ENCODE measurements around the gene RALB.

The RALB gene

GRCh38 chr2:120252225-120253020 lies at the start of gene RALB:
TSS of gene RALB (plus strand) at chr2:120252852. CDS start at chr2:120278665, 25,813 bp downstream.
- DNase-seq: peak; percentile 97

DNA sequence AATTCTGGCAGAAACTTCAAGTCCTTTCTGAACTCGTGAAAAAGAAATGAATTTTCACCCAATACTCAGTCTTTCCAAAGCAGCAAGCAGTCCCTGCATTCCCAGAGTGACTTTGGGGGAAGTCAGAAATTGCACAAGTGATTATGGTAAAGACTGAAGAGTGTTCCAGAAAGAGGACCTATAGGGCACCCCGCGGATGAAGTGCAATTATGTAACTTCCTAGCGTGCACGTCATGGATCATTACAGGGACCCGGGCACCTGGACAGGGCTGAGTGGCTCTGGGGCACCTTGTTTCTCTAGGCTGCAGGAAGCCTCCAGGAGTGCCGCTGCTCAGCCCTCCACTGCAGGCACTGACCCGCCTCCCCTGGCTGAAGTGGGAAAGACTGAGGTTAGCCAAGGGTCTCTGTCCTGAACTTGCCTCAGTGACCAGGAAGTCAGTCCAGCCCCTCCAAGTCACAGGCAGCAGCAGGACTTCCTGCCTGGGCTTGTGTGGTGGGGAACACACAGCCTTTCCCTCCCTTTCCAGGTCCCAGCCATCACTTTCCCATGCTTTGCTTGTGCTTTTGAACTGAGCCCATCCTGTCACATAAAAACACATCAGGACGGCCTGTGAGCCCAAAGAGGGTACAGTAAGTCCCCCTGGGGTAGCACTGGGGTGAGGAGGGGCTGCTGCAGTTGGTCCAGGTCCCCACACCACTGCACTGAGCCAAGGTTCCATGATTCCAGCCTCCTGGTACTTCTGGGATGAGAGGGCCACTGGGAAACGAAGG lies 49.2 kb upstream of the RALB start:
- DNase-seq: no peak

DNA sequence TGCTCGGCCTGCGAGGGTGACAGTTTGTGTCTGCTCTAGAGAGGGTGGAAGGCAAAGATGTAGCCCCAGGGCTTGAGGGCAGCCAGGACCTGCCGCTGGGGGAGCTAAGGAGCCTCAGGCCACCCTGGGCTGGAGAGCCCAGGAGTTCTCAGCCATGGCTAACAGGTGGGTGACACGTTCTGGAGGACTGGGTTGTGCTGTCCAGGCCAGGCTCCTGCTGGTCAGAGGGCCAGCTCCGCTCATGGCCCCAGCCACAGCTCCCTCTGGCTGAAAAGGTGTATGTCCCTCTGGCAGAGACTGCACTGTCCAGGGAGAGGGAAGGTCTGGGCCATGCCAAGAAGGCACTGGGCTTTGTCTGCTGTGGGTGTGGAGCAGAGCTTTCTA lies 48.6 kb upstream of the RALB start:
- no peak for DNase-seq

GRCh38 chr2:120204417-120204816 lies 48.2 kb upstream of the RALB start:
- no peak for DNase-seq

GRCh38 chr2:120204945-120205670 lies 47.5 kb upstream of the RALB start:
- DNase-seq: no peak

GRCh38 chr2:120206022-120206581 lies 46.5 kb upstream of the RALB start:
- no peak for DNase-seq

GRCh38 chr2:120208381-120209353 lies 44.0 kb upstream of the RALB start:
- DNase-seq: no peak

GRCh38 chr2:120209427-120210269 lies 43.0 kb upstream of the RALB start:
- no peak for DNase-seq

- DNase-seq: no peak
Observed at GRCh38 chr2:120210270-120210693, 42.4 kb upstream of the RALB start.

- DNase-seq: no peak
Observed at GRCh38 chr2:120218181-120218580, 34.5 kb upstream of the RALB start.

GRCh38 chr2:120219291-120219690 lies 33.4 kb upstream of the RALB start:
- no peak for DNase-seq

DNA sequence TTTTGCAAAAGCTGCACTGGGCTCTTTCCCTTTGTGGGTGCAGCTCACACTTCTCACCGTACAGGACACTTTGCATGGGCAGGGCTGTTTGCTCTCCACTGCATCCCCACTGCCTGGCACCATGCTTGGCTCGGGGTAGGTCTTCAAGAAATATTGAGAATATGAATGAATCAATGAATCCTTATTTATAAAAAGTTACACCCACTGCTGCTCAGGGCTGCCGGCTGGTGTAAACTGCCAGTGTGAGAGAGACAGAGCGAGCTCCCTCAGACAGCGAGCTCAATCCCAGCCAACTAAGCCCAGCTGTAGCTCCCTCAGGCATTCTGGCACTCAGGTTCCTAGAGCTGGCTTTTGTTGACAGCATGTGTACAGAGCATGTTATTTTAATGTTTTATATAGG lies 32.9 kb upstream of the RALB start:
- no peak for DNase-seq

DNA sequence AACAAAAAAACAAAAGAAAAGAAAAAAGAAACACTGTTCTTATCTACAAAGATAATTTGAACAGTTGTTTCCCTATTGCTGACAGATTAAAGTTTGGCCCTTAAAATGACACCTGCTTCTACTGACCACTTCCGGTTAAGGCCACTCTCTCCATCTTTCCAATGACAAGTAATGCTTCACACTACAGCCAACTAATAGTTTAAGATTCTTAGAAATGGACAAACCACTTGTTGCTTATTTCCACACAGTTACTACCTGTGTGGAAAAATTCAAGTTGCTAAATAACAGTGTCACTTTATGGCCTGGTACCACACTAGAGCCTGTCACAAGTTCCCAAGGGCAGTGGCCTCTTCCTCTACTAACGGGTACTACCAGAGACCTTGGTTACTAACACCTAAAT lies 31.9 kb upstream of the RALB start:
- no peak for DNase-seq

- DNase-seq: no peak
Observed at GRCh38 chr2:120221616-120222015, 31.0 kb upstream of the RALB start.

DNA sequence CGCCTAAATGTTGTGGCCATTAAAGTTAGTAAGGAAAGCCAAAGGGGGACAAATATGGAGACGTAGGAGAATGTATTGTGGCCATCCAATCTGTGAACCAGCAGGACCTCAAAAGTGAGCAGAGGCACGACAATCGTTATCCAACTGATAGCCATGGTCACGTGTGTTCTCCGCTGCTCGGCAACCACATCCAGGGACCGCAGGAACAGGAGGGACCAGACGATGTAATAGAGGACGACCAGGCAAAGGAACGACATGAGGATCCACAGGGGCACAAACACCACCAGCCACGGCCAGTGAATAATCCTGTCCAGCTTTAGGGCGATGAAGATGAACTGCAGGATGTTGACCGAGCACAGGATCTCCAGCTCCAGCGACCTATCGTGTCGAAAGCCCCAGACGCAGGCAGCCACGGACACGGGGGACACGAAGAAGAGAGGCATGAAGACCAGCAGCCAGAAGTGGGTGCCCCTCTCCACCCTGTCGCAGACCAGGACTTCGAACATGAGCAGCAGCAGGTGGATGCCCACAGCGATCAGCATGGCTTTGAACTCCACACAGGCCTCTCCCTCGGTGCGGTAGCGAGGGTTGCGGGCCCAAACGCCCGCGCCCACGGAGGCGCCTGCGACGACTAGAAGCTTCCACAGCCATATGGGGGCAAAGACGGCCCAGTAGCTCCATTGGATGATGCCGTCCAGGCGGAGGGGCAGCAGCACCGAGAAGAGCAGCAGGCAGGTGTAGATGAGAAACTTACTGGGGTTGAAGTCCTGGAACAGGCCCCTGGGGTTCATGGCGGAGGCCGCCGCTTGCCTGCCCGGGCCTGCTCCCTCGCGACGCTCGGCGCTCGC lies 30.2 kb upstream of the RALB start:
- no peak for DNase-seq

DNA sequence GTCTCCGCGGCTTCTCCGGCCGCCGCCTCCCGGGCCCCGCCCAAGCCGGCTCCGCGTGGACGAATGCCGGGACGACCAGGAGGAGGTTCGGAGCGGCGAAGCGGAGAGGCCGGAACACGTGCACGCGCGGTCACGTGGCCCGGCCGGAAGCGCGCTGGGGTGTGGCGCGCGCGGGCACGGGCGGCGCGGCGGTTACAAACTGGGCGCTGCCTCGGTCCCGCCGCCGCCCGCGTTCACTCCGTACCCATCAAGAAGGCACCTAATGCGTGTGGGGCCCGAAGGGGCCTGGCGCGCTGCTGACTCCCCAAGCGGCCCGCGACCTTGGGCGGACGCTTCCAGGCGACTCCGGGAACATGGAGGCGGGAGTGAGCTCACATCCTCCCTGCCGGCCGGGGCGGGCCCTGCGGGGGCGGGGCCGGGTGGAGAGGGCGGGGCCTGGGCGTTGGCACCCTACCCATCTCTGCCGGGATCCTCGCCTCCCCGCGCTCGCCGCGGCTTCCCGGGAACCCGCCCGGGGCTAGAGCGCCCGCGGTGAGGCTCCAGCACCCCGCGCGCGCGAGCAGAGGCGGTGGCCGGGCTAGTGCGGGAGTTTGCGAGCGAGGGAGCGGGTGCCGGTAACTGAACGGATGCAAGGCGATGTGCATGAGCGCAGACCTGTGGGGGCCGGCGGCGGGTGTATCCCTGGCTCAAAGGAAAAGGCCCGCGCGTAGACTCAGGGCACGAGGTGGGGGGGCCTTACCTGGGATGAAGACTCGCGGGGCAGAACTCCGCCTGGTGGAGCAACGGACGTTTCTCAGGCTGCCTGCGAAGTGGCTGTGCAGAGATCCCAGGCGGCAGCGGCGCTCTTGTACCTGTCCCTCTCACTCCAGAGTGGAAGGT lies 29.4 kb upstream of the RALB start, which contains the start of gene TMEM185B:
Gene TMEM185B (minus strand): TSS at position 367 of the 879 bp plus-strand sequence. CDS start 424 bp downstream, outside the sequence.
- DNase-seq: peak; percentile 77

- DNase-seq: no peak
Observed at GRCh38 chr2:120224256-120224655, 28.4 kb upstream of the RALB start.

GRCh38 chr2:120224735-120225548 lies 27.7 kb upstream of the RALB start:
- no peak for DNase-seq

All from T1000 (cell line).